A673 (cell line): Measurements from ENCODE around the gene A1CF. TPM values are rescaled to one million over a fixed set of nuclear protein-coding genes. Genes with fewer than 3 reads are reported as not detected.
"Not testable (repeated sequence)": the region's sequence is repeated elsewhere in the genome, so short reads cannot be mapped to it uniquely, and the experiment has no call there.

Source experiments
- BruUV-seq: library from RNA; stranded (reverse); fragments of 400-500 nt; replicated peaks from 2 replicates; lab custom pipeline; 2021; lab: Mats Ljungman, UMichigan
- CTCF ChIA-PET: fragments of 300-600 bp; sonication (Branson Sonifier 250); formaldehyde crosslinking; loops from one replicate; lab custom pipeline; 2022; ENCODE audit warnings: antibody characterized with exemption; lab: Charles Lee
- POLR2A ChIA-PET: fragments of 300-600 bp; sonication (Branson Sonifier 250); formaldehyde crosslinking; loops from one replicate; lab custom pipeline; 2022; ENCODE audit warnings: antibody characterized with exemption; ENCODE audit not compliant: low non-redundant PET; lab: Charles Lee
- DNase-seq: peaks from one replicate; pipeline ENCODE4 v3.0.0-alpha.2; 2015; ENCODE audit warnings: low spot score
- H3K27ac ChIP-seq: fragments of 200-600 bp; sonication (generic); 2 replicates; pipeline ENCODE4 v1.5.1; 2016; ENCODE audit warnings: mixed run types, low read depth, mild to moderate bottlenecking, mixed read lengths, antibody characterized with exemption, low read length; ENCODE audit not compliant: poor library complexity, severe bottlenecking
- H3K27me3 ChIP-seq: fragments of 200-600 bp; sonication (generic); replicated peaks from 2 replicates; pipeline ENCODE4 v1.6.1; 2017; ENCODE audit warnings: mixed run types, low read depth, mild to moderate bottlenecking, mixed read lengths, antibody characterized with exemption, low read length; ENCODE audit not compliant: insufficient read depth, poor library complexity
- H3K36me3 ChIP-seq: fragments of 200-600 bp; sonication (generic); 2 replicates; pipeline ENCODE4 v1.6.1; 2016; ENCODE audit warnings: mixed run types, mild to moderate bottlenecking, mixed read lengths, antibody characterized with exemption, low read length; ENCODE audit not compliant: insufficient read depth, poor library complexity, severe bottlenecking
- H3K4me1 ChIP-seq: fragments of 200-600 bp; sonication (generic); 2 replicates; pipeline ENCODE4 v1.6.1; 2017; ENCODE audit warnings: mixed run types, mild to moderate bottlenecking, mixed read lengths, antibody characterized with exemption, low read length; ENCODE audit not compliant: insufficient read depth, poor library complexity, severe bottlenecking
- H3K4me3 ChIP-seq: fragments of 200-600 bp; sonication (generic); 2 replicates; pipeline ENCODE4 v1.5.1; 2016; ENCODE audit warnings: low read depth, mixed run types, mild to moderate bottlenecking, mixed read lengths, low read length; ENCODE audit not compliant: poor library complexity, severe bottlenecking
- H3K9me3 ChIP-seq: fragments of 200-600 bp; sonication (generic); 2 replicates; pipeline ENCODE4 v1.6.1; 2016; ENCODE audit warnings: mixed run types, low read depth, mild to moderate bottlenecking, mixed read lengths, antibody characterized with exemption, low read length; ENCODE audit not compliant: poor library complexity, severe bottlenecking
- EZH2 ChIP-seq: fragments of 200-600 bp; sonication (generic); IDR thresholded peaks from 2 replicates; pipeline ENCODE4 v1.6.1; 2017; ENCODE audit warnings: borderline replicate concordance, low read depth, mild to moderate bottlenecking, mixed read lengths, antibody characterized with exemption, low read length; ENCODE audit not compliant: poor library complexity, severe bottlenecking
- intact Hi-C: fragments of 100-400 bp; cut with micrococcal nuclease; formaldehyde crosslinking; loops from one replicate; pipeline ENCODE4 v1.10.0; 2022; ENCODE audit not compliant: unreplicated experiment
- total RNA-seq: library from RNA; stranded (reverse); gene quantifications from 2 replicates; pipeline ENCODE4 v1.2.3, GENCODE V29; 2021
- TF ChIP-seq, protein P1 (sequence below): fragments of 300-800, 200-600 bp; sonication (generic); conservative IDR thresholded peaks from 2 replicates; pipeline ENCODE4 v1.5.1; 2017; ENCODE audit warnings: low read depth, mild to moderate bottlenecking, antibody characterized with exemption, low read length, moderate library complexity, mixed read lengths

The A1CF gene
- total RNA-seq, 1 experiment from 2014 or later = not detected

DNA sequence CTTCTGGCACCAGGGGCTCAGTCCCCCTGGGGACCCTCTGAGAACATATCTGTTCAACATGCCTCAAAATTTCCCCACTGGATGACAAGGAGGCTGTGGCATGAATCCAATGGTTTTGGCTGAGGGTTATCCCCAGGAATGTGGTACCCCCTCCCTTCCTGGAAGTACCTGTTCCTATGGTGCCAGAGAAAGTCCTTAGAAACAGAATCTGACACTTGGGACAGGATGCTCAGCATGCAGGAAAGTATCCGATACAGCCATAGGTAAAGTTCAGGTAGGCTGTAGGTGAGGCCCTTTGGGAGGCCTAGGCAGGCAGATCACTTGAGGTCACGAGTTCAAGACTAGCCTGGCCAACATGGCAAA lies 42.7 kb upstream of the A1CF start:
- Histone ChIP-seq H3K27ac (no peak overlapping the region), H3K9me3 (no peaks in the 10 kb centered on the region), H3K4me3 (no peak overlapping the region), H3K27me3 (peaks cover 15% of the 10 kb centered on the region), H3K4me1 (no peaks in the 10 kb centered on the region), H3K36me3 (no peaks in the 10 kb centered on the region)
- intact Hi-C loops = no loop called here
- TF ChIP-seq, protein P1, sequence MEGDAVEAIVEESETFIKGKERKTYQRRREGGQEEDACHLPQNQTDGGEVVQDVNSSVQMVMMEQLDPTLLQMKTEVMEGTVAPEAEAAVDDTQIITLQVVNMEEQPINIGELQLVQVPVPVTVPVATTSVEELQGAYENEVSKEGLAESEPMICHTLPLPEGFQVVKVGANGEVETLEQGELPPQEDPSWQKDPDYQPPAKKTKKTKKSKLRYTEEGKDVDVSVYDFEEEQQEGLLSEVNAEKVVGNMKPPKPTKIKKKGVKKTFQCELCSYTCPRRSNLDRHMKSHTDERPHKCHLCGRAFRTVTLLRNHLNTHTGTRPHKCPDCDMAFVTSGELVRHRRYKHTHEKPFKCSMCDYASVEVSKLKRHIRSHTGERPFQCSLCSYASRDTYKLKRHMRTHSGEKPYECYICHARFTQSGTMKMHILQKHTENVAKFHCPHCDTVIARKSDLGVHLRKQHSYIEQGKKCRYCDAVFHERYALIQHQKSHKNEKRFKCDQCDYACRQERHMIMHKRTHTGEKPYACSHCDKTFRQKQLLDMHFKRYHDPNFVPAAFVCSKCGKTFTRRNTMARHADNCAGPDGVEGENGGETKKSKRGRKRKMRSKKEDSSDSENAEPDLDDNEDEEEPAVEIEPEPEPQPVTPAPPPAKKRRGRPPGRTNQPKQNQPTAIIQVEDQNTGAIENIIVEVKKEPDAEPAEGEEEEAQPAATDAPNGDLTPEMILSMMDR = no peak
- no peak for TF ChIP-seq EZH2
- BruUV-seq = no TSS peak
- ChIA-PET POLR2A (no interaction called here), CTCF (interaction anchor here (0.6 kb wide), 1 partner anchor 704 kb away, joined by 3 read pairs; no protein-coding TSS in a partner anchor)
- DNase-seq = no peak

DNA sequence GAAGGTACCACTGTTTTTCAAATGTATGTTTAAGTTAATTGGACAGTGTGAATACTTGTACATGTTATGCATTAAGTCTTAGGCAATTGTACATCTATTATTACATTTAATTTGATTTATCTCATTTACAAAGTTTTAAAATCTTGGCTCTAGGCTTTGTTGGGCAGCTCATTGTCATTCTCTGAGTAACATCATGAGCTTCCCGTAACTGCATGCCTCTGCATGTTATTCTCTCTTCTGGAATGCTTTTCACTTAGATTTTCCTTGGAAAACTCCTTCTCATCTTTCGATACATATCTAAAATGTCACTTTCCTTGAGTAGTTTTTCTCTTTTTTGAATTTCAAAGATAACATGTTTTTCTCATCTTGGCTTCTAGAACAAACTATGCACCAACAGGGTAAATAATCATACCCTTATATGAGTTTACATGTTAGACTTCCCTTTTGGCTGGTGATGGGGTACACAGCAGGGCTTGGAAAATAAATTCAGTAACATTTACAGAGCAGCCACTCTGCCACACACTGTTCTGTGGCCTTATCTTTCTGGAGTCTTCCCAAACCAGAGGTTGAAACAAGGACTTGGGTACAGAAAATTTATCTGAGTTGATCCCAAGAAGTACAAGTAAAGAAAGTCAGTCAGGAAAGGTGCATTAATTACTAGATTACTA lies 42.2 kb upstream of the A1CF start:
- DNase-seq = no peak
- CTCF ChIA-PET = interaction anchor here (0.6 kb wide), 1 partner anchor 703 kb away, joined by 3 read pairs; no protein-coding TSS in a partner anchor
- H3K27ac ChIP-seq = no peak overlapping the region

DNA sequence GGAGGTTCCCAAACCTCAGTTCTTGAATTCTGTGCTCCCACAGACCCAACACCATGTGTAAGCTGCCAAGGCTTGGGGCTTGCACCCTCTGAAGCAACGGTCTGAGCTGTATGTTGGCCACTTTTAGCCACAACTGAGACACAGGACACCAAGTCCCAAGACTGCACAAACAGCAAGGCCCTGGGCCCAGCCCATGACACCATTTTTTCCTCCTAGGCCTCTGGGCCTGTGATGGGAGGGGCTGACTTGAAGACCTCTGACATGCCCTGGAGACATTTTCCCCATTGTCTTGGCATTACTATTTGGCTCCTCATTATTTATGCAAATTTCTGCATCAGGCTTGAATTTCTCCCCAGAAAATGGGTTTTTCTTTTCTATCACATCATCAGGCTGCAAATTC lies 38.0 kb upstream of the A1CF start:
- H3K9me3 ChIP-seq, H3K4me3 ChIP-seq, POLR2A ChIA-PET, H3K36me3 ChIP-seq, CTCF ChIA-PET, H3K27me3 ChIP-seq, BruUV-seq, DNase-seq, H3K4me1 ChIP-seq, intact Hi-C loops, H3K27ac ChIP-seq: not testable (repeated sequence)

More for the DNA sequence above, 42.2 kb upstream of the A1CF start:
- Histone ChIP-seq H3K4me1 (no peaks in the 10 kb centered on the region), H3K4me3 (no peak overlapping the region), H3K9me3 (no peaks in the 10 kb centered on the region), H3K36me3 (no peaks in the 10 kb centered on the region), H3K27me3 (peaks cover 15% of the 10 kb centered on the region)
- TF ChIP-seq, protein P1 = no peak
- TF ChIP-seq EZH2 = no peak
- POLR2A ChIA-PET = no interaction called here
- intact Hi-C loops = no loop called here
- no TSS peak for BruUV-seq

DNA sequence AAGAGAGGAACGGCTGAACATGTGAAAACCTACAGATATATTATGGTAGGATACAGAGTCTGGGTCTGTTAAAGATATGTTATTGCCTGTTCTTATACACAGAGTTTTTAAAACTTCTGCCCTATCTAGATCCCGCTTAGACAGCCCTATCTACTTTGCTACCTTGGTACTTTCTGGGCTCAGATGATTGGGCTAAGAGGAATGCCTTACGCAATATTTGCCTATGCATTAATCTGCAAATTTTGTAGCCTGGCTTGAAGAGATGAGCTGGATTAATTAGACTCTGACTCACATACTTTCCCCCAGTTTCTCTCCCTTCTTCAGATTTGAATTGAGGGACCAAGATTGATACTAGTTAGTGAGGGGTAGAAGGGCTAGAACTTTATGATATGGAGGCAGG lies 33.6 kb upstream of the A1CF start:
- CTCF ChIA-PET = no interaction called here

More for the DNA sequence above, 33.6 kb upstream of the A1CF start:
- TF ChIP-seq EZH2 = no peak
- TF ChIP-seq, protein P1 = no peak
- BruUV-seq = no TSS peak
- Histone ChIP-seq H3K36me3 (no peaks in the 10 kb centered on the region), H3K4me1 (no peaks in the 10 kb centered on the region), H3K27me3 (no peaks in the 10 kb centered on the region), H3K27ac (no peak overlapping the region), H3K9me3 (no peaks in the 10 kb centered on the region), H3K4me3 (no peak overlapping the region)
- DNase-seq = peak; percentile 2
- intact Hi-C loops = no loop called here
- POLR2A ChIA-PET = no interaction called here
